GM12891 (cell line): ENCODE results near the gene KRT6C.

Source experiments
- DNase-seq: peaks from one replicate; pipeline ENCODE4 v3.0.0; 2011; ENCODE audit warnings: low spot score; ENCODE audit not compliant: insufficient read length
- FAIRE-seq: peaks from 2 replicates; lab custom pipeline; 2011; peaks lifted over from hg19 to GRCh38; lab: Jason Lieb, UNC
- PAX5 ChIP-seq: IDR thresholded peaks from 2 replicates; pipeline ENCODE4 v1.6.1; 2011; ENCODE audit warnings: low read length, moderate library complexity, mild to moderate bottlenecking; ENCODE audit not compliant: insufficient read depth, severe bottlenecking
- POLR2A ChIP-seq: IDR thresholded peaks from 2 replicates; pipeline ENCODE4 v1.6.1; 2011; ENCODE audit warnings: low read depth, low read length, control low read depth
- POLR2AphosphoS5 ChIP-seq: IDR thresholded peaks from 2 replicates; pipeline ENCODE4 v1.6.1; 2011; ENCODE audit warnings: low read depth, low read length, control low read depth
- POU2F2 ChIP-seq: IDR thresholded peaks from 2 replicates; pipeline ENCODE4 v1.6.1; 2011; ENCODE audit warnings: low read depth, mild to moderate bottlenecking, control low read depth, low read length, moderate library complexity
- SPI1 ChIP-seq: IDR thresholded peaks from 2 replicates; pipeline ENCODE4 v1.6.1; 2011; ENCODE audit warnings: low read depth, low read length, control low read depth
- TAF1 ChIP-seq: IDR thresholded peaks from 2 replicates; pipeline ENCODE4 v1.6.1; 2011; ENCODE audit warnings: low read depth, low read length, control low read depth

The KRT6C gene

GRCh38 chr12:52426034-52426433 is 47.6 kb downstream of the KRT6C start:
- no peak for TF ChIP-seq POLR2A
- no peak for TF ChIP-seq TAF1
- TF ChIP-seq POU2F2: no peak
- TF ChIP-seq SPI1: no peak
- TF ChIP-seq POLR2AphosphoS5: no peak
- TF ChIP-seq PAX5: no peak
- DNase-seq: no peak
- FAIRE-seq: no peak

DNA sequence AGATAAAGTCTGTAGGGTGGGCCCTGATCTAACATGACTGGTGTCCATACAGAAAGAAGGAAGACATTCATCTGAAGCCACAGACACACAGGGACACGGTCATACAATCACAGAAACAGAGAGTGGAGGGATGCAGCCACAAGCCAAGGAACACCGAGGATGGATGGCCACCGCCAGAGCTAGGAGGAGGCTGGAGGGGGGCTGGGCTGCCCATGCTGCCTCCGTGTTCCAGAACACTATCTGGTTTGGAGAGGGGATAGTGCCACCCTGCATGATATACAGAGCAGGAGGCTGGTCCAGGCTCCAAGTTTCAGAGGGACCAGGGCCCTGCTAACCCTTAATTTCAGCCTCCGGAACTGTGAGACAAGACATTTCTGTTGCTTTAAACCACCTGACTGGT is 48.1 kb downstream of the KRT6C start:
- TF ChIP-seq POLR2A: no peak
- TF ChIP-seq TAF1: no peak
- TF ChIP-seq SPI1: no peak
- no peak for TF ChIP-seq POLR2AphosphoS5
- TF ChIP-seq POU2F2: no peak
- no peak for TF ChIP-seq PAX5
- DNase-seq (no peak), FAIRE-seq (no peak)

GRCh38 chr12:52423661-52424500 is 49.7 kb downstream of the KRT6C start:
- DNase-seq: no peak
- TF ChIP-seq POLR2AphosphoS5 (no peak), POLR2A (no peak), PAX5 (no peak), POU2F2 (no peak), TAF1 (no peak), SPI1 (no peak)
- no peak for FAIRE-seq

- DNase-seq: no peak
- no peak for FAIRE-seq
Observed at GRCh38 chr12:52423035-52423434, 50.6 kb downstream of the KRT6C start.

GRCh38 chr12:52419656-52420055 is 53.9 kb downstream of the KRT6C start:
- TF ChIP-seq SPI1: no peak
- TF ChIP-seq TAF1: no peak
- no peak for TF ChIP-seq POLR2AphosphoS5
- TF ChIP-seq POU2F2: no peak
- no peak for TF ChIP-seq POLR2A
- TF ChIP-seq PAX5: no peak
- no peak for FAIRE-seq
- DNase-seq: no peak

More at GRCh38 chr12:52423035-52423434, 50.6 kb downstream of the KRT6C start:
- TF ChIP-seq POLR2AphosphoS5: no peak

DNA sequence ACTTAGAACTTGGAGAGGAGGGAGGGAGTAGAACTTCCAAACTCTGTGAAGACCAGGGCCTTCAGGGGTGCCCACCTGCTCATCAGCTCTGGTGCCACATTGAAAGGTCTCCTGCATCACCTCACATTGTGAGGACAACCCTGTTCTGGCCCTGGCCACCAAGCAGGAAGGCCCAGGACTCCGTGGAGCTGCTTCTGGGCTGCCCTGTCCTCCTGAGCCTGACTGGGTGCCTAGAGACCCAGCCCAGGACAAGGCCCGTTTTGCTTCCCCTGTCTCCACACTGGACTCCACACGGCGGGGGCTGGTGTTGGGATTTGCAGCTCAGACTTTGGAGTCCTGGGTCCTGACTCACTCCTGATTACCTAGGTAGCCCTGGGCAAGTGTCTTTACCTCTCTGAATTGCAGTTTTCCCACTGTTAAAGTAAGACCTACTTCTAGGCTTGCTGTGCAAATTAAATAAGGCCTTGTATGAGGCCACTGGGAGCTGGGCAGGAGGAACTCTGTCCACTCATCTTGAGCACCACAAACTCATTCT is 55.0 kb downstream of the KRT6C start:
- no peak for TF ChIP-seq TAF1
- TF ChIP-seq POLR2A: no peak
- TF ChIP-seq POU2F2: no peak
- TF ChIP-seq SPI1: no peak
- TF ChIP-seq PAX5: no peak
- no peak for TF ChIP-seq POLR2AphosphoS5
- DNase-seq (no peak), FAIRE-seq (no peak)
